OCI-LY7 (cell line): ENCODE results near the gene POLR1D.

Experiments
- EZH2phosphoT487 ChIP-seq: fragments of 200-600 bp; sonication (generic); IDR thresholded peaks from 2 replicates; pipeline ENCODE4 v1.6.1; 2018; ENCODE audit warnings: low read depth, borderline replicate concordance, mild to moderate bottlenecking, mixed run types, antibody characterized with exemption, low read length, moderate library complexity, mixed read lengths
- TF ChIP-seq, protein P1 (sequence below): fragments of 200-600 bp; sonication (generic); conservative IDR thresholded peaks from 2 replicates; pipeline ENCODE4 v1.5.1; 2014; ENCODE audit warnings: mild to moderate bottlenecking, antibody characterized with exemption, low read length, moderate library complexity, mixed read lengths

DNA sequence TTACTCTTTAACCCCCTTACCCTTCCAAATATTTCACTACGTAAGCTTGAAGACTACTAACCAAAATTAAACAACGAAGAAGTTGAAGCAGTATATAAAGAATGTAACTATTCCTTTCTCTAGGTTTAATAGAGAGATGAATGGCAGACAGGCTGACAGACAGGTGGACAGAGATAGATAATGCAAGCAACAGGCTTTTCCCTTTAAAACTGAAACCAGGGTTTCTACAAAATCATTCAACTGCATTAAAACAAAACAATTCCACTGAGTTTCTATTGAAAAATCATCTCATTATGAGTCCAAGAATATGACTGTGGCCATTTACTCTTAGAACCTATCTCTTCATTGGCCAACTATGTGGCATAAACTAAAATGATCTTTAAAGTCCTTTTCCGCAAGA, 16.6 kb upstream of the POLR1D start:
- TF ChIP-seq, protein P1, sequence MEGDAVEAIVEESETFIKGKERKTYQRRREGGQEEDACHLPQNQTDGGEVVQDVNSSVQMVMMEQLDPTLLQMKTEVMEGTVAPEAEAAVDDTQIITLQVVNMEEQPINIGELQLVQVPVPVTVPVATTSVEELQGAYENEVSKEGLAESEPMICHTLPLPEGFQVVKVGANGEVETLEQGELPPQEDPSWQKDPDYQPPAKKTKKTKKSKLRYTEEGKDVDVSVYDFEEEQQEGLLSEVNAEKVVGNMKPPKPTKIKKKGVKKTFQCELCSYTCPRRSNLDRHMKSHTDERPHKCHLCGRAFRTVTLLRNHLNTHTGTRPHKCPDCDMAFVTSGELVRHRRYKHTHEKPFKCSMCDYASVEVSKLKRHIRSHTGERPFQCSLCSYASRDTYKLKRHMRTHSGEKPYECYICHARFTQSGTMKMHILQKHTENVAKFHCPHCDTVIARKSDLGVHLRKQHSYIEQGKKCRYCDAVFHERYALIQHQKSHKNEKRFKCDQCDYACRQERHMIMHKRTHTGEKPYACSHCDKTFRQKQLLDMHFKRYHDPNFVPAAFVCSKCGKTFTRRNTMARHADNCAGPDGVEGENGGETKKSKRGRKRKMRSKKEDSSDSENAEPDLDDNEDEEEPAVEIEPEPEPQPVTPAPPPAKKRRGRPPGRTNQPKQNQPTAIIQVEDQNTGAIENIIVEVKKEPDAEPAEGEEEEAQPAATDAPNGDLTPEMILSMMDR: no peak
- TF ChIP-seq EZH2phosphoT487: no peak
